C4-2B (cell line): ENCODE data around the gene TMEM59L.

Experiments used
- CTCF ChIP-seq: fragments of 450-650 bp; conservative IDR thresholded peaks from 2 replicates; pipeline ENCODE4 v1.5.1; 2017; ENCODE audit warnings: mild to moderate bottlenecking
- ZFX ChIP-seq: fragments of 450-650 bp; IDR thresholded peaks from 2 replicates; pipeline ENCODE4 v1.6.1; 2017

- TF ChIP-seq CTCF (no peak), ZFX (no peak)
Measured at GRCh38 chr19:18618236-18618635, 5.6 kb downstream of the TMEM59L start.
